Measurements from ENCODE around the gene FKBP11.

FKBP11 gene

DNA sequence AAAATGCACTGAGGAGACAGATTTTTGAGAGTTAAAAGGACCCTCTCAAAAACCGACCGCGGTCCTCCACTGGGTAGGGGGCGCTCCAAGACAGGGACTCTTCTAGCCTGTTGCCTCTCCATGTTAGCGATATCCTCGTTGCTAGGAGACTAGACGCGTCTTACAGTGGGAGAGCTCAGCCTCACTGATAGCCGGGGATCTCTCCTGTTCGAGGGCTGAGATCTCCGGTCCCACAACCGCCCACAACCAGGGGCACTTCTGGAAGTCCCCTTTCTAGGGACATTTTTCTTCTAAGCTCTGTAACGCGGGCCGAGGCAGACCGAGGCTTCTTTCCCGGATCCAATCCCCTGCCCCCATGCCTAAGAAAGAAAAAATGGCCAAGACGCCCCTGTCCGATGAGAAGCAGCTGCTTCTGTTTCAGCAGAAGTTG lies 21.3 kb downstream of the FKBP11 start:
- TF ChIP-seq GATA2 (IDR thresholded peaks at IDR 0.05; ENCODE audit: low read depth, low read length): no peak
- TF ChIP-seq GATA3 (IDR thresholded peaks at IDR 0.05; ENCODE audit: low read depth, low read length): no peak

DNA sequence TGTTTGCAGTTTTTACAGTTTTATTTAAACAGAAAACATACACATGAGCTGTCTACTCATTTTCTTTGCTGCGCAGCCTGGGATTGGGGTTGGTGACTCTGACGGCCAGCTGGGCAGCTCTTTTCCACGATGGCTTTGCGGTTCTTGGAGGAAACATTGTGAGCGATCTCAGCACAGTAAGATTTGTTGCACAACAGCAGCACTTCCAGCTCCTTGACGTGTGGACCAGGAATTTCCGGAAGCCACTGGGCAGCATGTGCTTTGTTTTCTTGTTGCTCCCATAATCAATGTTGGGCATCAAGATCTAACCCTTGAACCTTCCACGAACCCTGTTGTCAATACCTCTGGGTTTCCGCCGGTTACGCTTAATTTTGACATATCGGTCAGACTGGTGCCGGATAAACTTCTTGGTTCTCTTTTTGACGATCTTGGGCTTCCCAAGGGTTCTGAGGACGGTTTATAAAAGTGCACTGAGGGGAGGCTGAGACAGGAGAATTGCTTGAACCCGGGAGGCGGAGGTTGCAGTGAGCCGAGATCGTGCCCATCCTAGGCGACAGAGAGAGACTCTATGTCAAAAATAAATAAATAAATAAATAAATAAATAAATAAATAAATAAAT lies 21.8 kb downstream of the FKBP11 start:
- TF ChIP-seq GATA3 (IDR thresholded peaks at IDR 0.05; ENCODE audit: low read depth, low read length): no peak
- TF ChIP-seq GATA2 (IDR thresholded peaks at IDR 0.05; ENCODE audit: low read depth, low read length): no peak

DNA sequence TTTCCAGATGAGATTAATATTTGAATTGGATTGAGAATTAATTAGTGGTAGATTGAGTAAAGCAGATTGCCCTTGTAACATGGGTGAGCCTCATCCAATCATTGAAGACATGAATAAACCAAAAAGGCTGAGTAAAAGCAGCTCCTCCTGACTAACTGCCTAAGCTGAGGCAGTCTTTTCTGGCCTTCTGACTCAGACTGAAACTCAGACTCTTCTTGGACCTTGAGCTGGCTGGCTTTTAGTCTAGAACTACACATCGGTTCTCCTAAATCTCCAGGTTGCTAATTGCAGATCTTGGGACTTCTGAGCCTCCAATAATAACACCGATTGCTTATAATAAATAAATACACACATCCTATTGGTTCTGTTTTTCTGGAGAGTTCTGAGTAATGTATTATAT lies 24.0 kb downstream of the FKBP11 start:
- no peak for TF ChIP-seq GATA3 (IDR thresholded peaks at IDR 0.05; ENCODE audit: low read depth, low read length)
- no peak for TF ChIP-seq GATA2 (IDR thresholded peaks at IDR 0.05; ENCODE audit: low read depth, low read length)

DNA sequence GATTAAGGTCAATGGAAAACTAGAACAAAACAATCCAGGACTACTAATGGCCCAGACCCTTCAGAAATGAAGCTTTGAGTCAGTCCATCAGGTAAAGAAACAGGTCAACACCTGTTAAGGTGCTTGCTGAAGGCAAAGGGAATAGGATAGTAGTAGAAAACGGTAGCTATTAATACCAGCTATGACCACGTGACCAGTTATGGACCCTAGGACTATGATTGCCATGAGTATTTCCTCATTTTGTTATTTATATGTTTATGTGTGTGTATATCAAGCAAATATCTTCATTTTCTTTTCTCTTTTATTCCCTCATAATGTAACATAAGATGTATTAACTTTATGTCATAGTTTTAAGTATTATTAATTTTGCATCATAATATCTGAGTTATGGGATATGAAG lies 25.6 kb downstream of the FKBP11 start:
- TF ChIP-seq GATA2 (IDR thresholded peaks at IDR 0.05; ENCODE audit: low read depth, low read length) (no peak), GATA3 (IDR thresholded peaks at IDR 0.05; ENCODE audit: low read depth, low read length) (no peak)

DNA sequence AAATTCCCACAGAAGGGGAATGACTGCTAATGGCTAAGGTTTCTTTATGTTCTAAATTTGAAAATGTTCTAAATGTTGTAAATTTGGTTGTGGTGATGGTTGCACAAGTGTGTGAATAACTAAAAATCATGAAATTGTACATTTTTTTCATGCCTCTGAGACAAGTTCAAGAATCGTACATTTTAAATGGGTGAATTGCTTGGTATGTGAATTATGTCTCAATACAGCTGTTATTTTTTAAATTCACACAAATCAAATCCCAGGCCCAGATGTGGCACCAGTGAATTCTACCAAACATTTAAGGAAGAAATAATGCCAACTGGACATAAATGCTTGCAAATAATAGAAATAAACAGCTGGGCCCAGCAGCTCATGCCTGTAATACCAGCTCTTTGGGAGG lies 31.0 kb downstream of the FKBP11 start:
- TF ChIP-seq GATA2 (IDR thresholded peaks at IDR 0.05; ENCODE audit: low read depth, low read length): no peak
- TF ChIP-seq GATA3 (IDR thresholded peaks at IDR 0.05; ENCODE audit: low read depth, low read length): no peak

DNA sequence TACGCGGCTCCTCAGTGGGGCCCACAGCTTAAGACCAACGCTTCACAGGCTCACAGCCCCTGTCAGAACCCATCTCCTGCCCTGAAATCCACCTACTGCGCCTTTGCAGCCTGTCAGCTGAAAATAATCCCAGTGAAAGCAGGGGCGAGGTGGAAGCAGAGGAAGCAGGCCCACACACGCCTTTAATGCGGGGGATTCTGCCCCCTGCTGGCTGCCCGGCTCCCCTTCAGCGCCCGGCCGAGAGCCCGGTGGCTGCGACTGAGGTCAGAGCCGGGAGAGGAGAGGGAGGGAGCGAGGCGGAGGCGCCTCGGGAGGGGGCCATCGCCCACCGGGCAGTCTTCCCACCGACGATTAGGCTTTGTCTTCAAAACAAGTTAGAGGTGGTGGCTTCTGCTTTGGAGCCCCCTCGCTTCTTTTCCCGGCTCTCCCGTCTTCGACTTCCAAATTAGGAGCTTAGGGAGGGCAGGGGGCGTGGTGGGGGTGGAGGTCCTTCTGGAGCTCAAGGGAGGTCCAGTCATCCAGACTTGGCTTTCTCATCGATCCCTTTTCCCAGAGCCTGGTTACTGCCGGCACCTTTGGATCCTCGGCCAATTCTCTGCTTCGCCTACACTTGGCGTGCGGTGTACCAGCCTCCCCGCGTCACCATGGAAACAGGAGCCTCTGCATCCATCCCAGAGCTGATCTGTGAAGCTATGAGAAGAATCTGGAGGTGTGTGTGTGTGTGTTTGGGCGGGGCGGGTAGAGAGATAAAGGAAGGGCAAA lies 34.5 kb downstream of the FKBP11 start:
- no peak for TF ChIP-seq GATA3 (IDR thresholded peaks at IDR 0.05; ENCODE audit: low read depth, low read length)
- TF ChIP-seq GATA2 (IDR thresholded peaks at IDR 0.05; ENCODE audit: low read depth, low read length): no peak

DNA sequence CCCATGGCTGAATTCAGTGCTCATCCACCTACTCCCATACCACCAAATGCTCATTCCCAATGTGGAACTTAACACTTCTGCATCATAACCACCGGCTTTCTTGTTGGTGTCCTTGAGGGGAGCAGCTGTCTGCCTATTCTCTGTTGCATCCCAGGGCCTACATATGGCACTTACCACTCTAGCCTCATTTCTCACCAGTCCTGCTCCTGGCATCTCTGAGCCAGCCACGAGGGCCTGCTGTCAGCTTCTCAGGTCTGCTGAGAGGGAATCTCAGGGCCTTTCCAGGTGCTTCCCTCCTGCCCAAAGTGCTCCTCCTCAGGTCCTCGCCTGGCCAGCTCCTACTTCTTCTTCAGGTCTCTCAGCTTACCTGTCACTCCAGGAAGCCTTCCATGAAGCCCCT lies 35.6 kb downstream of the FKBP11 start:
- TF ChIP-seq GATA2 (IDR thresholded peaks at IDR 0.05; ENCODE audit: low read depth, low read length): no peak
- TF ChIP-seq GATA3 (IDR thresholded peaks at IDR 0.05; ENCODE audit: low read depth, low read length): no peak

DNA sequence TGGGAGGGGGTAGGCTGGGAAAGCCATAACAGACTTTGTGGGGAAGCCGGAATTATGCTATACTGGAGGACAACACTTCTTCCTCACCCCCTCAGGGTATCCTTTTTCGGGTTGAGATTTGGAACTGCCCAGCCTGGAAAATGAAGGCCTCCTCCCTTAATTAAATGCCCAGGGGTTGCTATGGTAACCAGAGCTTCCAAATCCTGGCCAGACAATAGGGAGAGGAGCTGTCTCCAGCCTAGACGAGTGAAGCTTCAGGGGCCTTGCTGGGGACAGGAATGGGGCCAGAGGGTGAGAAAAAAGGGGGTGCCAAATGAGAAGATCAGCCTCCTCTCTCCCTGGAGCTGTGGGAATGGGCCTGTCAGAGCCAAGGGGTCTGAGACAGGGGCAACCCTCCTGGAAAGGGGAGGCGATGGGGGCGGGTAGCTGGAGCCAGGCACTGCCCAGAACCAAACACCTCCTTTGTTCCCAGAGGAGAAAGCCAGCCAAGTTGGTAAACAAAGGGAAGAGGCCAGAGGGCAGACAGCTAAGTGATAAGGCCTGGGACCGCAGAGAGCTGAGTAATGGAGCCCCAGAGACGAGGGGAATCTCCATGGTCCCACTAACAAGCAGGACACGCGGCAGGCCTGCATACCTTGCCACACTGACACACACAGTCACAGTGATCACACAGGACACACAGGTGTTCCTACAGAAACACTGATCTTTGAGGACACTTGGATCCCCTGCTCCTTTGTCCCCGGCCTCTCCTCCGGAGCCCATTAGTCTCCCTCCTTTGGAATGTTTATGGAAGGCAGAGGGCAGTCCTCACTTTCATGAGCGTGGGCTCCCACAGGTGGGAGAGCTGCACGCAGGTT lies 41.8 kb downstream of the FKBP11 start:
- TF ChIP-seq GATA3 (IDR thresholded peaks at IDR 0.05; ENCODE audit: low read depth, low read length): no peak
- TF ChIP-seq GATA2 (IDR thresholded peaks at IDR 0.05; ENCODE audit: low read depth, low read length): no peak

DNA sequence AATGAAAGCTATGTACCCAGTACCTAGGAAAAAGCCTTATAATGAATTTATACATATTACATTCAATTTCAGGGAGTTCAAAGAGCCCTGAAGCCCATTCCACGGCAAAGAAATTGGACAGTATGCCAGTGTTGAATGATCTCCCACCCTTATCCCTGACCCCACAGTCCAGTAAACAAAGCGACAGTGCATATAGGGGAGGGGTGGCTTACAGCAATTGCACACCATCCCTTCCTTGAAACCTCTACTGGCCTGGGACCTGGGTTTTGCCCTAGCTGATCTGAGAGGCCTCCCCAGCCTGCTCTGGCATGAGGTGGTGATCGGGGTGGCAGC lies 42.4 kb downstream of the FKBP11 start:
- TF ChIP-seq GATA2 (IDR thresholded peaks at IDR 0.05; ENCODE audit: low read depth, low read length) (no peak), GATA3 (IDR thresholded peaks at IDR 0.05; ENCODE audit: low read depth, low read length) (no peak)

DNA sequence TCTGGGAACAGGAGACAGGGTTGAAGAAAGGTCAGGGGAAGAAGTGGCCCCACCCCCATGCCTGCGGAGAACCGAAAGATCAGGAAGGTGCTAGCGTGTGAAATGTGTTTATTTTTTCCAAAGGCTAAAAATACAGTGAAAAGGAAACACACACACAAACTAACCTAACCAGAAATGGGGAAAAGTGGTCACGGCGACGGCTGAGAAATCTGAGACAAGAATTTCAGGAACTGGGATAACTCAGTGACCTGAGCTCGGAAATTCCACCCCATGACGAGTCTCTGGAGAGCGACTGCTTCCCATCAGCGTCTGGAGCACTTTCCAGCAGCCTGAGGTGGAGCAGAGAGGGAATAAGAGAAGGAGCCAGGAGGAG lies 43.0 kb downstream of the FKBP11 start:
- TF ChIP-seq GATA2 (IDR thresholded peaks at IDR 0.05; ENCODE audit: low read depth, low read length) (no peak), GATA3 (IDR thresholded peaks at IDR 0.05; ENCODE audit: low read depth, low read length) (no peak)

DNA sequence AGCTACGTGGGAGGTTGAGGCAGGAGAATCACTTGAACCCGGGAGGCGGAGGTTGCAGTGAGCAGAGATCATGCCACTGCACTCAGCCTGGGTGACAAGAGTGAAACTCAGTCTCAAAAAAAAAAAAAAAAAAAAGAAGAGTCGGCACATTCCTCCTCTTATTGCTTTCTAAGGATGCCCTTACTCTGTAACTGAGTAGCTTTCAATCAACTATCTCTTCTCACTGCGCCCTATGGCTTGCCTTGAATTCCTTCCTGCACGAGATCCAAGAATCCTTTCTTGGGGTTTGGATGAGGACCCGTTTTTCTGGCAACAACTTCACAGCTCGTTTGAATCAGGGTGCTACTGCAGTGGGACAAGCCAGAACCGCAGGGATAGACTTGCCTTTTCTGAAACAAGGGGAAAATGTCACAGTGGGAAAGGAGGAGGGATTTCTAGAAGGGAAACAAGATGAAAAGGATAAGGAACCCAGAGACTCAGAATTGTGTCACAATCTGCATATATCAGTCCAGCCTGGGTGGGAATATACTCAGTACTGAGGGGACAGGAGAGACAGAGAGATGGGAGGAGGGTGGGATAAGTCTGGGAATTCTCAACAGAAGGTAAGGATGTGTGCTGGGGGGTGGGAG lies 43.5 kb downstream of the FKBP11 start:
- TF ChIP-seq GATA2 (IDR thresholded peaks at IDR 0.05; ENCODE audit: low read depth, low read length) (no peak), GATA3 (IDR thresholded peaks at IDR 0.05; ENCODE audit: low read depth, low read length) (no peak)

DNA sequence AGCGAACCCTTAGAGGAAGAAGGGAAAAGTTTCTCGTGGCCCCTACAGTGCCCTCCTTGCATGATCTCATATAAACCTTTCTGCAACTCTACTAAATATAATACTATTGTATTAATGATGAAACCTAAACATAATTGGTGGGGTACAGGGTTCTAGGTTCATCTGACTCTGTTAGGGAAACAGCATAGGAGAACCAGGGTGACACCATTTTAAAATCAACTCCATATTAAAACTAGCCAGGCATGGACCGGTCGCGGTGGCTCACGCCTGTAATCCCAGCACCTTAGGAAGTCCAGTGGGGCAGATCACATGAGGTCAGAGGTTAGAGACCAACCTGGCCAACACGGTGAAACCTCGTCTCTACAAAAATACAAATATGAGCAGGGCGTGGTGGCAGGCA lies 44.6 kb downstream of the FKBP11 start:
- TF ChIP-seq GATA2 (IDR thresholded peaks at IDR 0.05; ENCODE audit: low read depth, low read length) (no peak), GATA3 (IDR thresholded peaks at IDR 0.05; ENCODE audit: low read depth, low read length) (no peak)

DNA sequence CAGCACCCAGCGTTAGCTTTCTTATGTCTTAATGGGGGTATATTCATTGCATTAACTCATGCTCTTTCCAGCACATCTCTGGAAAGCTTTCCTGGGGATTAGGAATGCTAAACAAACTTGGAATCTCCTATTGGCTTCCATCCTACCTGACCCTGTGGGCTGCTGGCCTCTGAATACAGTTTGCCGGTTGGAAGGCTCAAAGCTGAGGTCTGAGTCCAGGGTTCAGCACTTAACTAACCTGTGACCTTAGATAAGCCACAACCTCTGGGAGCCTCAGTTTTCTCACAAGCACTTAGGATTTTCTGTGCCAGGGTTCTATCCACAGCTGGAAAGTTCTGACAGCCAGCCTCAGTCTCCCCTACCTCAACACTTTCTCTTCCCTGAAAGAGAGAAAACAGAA lies 46.7 kb downstream of the FKBP11 start:
- TF ChIP-seq GATA2 (IDR thresholded peaks at IDR 0.05; ENCODE audit: low read depth, low read length) (no peak), GATA3 (IDR thresholded peaks at IDR 0.05; ENCODE audit: low read depth, low read length) (no peak)

DNA sequence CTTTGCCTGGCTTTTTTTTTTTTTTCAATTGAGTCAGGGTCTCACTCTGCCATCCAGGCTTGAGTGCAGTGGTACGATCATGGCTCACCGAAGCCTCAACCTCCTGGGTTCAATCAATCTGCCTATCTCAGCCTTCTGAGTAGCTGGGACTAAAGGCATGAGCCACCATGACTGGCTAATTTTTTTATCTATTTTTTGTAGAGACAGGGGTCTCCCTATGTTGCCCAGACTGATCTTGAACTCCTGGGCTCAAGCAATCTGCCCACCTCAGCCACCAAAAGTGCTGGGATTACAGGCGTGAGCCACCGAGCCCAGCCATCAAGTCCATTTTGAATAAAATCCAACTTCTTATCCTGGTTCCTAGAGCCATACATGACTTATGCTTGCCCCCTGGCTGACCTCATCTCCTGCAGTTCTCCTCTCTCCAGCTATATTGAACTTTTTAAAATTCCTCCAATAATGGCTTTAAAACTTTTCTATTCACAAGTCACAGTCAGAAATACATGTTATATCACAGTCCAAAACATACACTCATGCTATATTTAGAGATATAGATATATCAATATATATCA lies 49.3 kb downstream of the FKBP11 start:
- no peak for TF ChIP-seq GATA2 (IDR thresholded peaks at IDR 0.05; ENCODE audit: low read depth, low read length)
- TF ChIP-seq GATA3 (IDR thresholded peaks at IDR 0.05; ENCODE audit: low read depth, low read length): no peak

Data from SH-SY5Y (cell line).